NCI-H1048 (cell line): Measurements from ENCODE around the gene PLEKHA3.

Experiments used
- DNase-seq: peaks from one replicate; lab custom pipeline; 2025; lab: John Stamatoyannopoulos, UW

The PLEKHA3 gene

DNA sequence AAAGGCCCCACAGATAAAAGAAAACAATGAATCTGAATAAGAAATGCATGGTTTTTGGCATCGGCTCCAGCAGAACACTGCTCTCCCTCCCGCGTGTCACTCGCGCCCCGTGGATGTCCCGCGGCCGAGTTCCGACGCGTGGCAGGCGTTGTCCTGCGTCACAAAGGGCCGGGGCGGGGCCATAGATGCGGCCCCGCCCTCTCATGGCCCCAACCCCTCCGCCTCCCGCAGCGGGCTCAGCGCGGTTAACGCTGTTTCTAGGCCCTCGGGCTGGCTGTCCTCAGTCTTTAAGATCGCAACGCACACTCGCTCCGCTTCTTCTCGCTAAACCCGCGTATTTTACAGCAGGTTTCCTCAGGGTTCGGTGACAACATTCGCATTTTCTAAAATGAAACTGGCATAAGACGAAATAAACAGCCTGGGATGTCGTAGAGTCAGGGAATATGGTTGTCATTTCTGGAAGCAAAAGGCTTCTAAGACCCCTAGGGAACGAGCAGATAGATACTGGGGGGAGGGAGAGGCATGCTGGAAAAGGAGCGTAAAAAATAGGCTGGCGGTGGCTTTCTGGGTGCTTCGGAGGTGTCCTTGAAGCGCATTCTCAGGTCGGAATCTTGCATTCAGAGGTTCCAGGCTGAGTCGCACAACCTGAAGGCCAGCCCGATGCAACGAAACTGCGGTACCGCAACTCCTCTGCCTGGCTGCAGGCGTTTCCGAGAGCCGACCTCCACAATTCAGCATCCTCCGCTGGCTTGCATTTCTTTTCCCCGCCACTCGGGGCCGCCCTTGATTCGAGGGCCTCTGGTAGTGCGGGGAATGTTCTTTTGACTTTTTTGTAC, 1.6 kb upstream of the PLEKHA3 start, which contains the start of gene FKBP7:
Gene FKBP7, minus strand, starts transcription at position 162 of the 836 bp plus-strand sequence. Its CDS starts 101 bp downstream, at position 61.
- peak; percentile 53 for DNase-seq

DNA sequence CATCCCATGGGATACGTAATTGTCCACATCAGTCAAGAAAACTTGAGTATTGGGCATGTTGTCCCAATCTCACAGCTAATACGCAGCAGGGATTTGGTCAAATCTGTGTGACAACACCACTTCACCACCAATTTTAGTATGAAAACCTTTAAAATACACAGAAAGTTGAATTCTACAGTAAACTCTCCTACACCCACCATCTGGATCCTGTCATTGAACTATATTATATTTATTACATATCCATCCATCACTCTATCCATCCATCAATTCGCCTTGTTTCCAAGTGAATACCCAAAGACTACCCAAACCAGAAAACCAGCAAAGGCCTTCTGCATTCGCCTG, 1.0 kb upstream of the PLEKHA3 start:
- DNase-seq: no peak

DNA sequence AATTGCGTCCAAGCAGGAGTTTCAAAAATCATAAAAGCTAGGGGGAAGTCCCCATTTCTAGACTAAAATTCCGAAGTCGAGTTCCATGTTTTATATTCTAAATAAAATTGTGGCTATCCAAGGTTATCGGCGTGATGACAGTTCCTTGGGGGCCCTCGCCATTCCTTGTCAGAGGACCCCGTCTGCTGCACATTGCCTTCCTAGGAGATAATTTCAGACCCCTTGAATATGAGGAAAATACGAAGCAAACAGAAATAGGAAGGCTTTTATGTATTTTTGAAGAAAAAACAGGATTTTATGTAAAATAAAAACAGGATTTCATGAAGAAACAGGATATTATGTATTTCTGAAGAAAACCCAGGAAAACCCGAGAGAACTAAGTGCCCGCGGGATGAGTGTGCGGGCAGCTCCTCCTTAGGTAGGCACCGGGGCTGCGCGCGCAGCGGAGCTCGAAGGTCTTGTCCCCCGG, 465 bp upstream of the PLEKHA3 start:
- no peak for DNase-seq

DNA sequence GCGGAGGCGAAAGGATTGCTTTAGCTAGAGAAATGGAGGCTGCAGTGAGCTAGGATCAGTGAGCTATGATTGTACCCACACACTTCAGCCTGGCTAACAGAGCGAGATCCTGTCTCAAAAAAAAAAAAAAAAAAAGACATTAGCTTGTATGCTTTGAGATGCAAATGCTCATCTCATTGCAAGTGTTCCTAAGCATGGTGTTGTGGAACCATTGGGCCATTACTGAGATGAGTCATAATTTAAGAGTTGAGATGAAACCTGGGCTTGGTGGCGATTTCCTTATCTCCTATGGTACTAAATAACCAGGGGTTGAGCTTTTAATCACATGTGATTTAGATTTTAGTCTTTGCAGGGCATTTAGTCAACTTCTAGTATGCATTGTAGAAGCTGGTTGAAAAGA, 2.2 kb downstream of the PLEKHA3 start:
- DNase-seq: no peak

DNA sequence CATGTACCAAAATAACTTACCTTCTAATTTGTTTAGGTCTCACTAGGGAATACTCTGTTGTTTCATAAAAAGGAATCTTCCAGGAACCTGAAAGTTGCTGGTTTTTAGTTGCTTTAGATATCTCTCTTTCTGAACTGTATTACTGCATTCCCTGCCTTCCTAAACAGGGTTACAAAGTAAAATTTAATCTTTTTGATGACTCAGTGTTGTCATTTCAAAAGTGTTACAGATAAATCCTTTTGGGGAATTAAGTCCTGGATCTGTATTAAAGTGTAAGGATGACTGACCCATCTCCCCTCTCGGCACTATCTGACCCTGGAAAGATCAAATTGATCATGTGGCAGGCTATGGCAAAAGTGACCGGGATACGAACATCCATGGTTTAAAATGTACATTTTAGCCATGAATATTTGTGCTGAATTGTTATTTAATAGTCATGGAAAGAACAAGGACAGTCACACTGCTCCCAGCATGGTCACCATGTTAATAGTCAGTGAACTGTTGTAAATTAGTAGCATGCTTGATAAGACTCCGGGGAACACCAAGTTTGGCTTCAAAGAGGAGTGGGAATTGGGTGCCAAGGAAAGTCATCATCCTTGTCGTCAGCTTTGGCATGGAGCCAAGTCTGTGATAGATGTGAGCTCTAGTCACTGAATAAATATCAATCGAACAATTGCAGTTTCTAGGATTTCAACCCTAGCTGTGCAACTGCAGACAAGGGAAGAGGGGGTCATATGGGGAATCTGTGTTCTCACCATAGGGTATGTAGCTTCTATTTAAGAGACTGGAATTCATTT, 4.2 kb downstream of the PLEKHA3 start:
- no peak for DNase-seq

DNA sequence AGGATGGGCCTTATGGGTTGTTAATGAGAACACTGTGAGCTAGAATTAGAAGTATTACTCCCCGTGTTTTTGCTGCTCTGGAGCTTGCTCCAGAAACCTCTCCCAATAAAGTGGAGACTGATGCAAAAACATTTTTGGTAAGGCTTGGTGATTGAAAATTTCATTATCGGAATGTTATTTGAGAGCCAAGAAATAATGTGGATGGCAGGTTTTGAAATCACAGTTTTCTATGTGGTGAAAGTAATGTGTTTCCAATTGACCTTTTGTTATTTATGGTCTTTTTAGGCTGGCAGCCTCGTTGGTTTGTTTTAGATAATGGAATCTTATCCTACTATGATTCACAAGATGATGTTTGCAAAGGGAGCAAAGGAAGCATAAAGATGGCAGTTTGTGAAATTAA, 5.1 kb downstream of the PLEKHA3 start:
- no peak for DNase-seq

DNA sequence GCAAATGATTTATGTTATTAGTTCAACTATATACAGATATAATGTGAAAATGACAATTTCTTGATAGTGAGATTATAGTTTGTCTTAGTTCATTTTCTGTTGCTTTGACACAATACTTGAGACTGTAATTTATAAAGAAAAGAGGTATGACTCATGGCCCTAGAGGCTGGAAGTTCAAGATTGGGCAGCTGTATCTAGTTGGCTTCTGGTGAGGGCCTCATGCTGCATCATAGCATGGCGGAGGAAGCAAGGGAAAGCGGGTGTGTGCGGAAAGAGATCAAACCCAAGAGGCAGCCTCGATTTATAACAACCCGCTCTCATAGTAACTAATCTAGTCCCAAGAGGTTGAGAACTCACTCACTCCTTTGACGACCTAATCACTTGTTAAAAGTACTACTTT, 11.4 kb downstream of the PLEKHA3 start:
- DNase-seq: no peak

DNA sequence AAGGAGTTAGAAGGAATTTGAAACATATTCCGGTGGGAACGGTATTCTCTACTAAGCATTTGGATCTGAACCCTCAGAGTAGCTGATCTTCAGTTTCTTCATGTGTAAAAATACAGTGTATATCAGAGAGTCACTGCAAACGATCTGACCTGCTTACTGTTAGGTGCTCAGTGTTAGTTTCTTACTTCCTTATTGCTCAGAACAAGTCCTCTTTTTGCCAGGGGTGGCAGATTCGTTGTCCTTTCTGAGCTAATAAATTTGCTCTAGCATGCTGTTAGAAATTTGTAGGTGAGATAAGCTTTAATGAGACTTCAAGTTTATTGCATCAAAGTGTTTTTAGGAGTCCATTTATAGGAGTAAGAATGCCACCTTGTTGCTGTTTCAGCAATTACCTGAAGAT, 15.8 kb downstream of the PLEKHA3 start:
- no peak for DNase-seq

DNA sequence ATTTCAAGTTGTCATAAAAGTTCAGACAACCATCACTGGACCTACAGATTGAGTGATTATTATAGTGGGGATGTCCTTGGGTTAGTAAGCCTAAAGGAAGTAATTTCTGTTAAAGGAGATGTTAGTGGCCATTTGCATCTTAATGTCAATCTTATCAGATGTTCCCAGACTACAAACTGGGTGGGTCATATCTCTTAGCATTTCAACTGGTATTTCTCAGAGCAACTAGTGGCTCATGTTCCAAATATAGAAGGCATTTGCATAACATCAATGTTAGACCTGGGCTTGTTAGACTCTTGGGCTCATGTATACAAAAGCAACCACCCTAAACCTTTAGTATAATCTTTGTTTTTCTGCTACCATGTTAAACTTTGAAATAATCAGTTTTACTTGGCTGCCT, 17.9 kb downstream of the PLEKHA3 start:
- DNase-seq: no peak

DNA sequence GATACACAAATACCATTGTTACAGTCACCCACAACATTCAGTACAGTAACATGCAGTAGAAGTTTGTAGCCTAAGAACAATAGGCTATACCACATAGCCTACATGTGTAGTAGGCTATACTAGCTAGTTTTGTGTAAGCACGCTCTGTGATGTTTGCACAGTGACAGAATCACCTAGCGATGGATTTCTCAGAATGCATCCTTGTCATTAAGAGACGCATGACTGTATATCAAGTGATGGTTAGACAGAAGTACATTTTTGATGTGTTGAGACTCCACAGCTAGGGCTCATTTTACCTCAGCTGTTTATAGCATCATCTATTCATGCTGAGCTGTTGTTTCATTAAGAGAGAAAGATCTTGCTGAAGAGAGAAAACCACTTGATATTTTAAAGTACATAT, 19.4 kb downstream of the PLEKHA3 start:
- no peak for DNase-seq

DNA sequence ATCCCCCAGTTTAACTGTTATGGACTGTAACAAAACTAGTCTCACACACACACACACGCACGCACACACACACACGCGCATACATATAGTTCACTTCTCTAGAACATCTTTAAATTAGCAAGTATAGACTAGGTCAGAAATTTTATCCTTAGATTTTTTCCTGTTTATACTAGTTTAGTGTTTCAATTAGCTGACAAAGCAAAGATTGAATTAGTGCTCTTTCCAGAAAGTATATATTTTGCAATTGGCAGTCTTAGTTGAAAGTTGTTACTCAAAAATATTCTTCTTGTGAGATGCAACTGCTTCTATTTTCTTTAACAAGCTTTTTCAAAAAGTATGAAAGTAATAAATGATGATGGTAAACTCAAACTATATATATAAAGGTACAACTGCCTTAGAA, 22.5 kb downstream of the PLEKHA3 start:
- no peak for DNase-seq

DNA sequence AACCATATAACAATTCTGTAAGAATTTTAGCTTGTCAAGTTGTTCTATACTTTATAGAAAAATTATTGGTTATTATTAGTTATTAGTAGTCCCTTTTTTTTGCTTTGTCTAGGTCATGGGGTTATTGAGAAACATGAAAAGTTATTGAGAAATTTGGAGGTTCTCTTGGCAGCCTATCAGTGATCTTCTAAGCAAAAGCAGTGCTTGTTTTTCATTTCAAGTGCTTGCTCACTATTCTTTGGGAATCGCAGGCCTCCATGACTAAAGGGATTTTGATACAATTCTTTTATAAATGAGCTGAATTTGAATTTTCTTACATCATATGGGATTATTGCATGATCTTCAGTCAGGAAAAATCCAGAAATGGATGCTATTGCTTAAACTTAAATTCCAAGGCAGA, 25.8 kb downstream of the PLEKHA3 start:
- DNase-seq: no peak

DNA sequence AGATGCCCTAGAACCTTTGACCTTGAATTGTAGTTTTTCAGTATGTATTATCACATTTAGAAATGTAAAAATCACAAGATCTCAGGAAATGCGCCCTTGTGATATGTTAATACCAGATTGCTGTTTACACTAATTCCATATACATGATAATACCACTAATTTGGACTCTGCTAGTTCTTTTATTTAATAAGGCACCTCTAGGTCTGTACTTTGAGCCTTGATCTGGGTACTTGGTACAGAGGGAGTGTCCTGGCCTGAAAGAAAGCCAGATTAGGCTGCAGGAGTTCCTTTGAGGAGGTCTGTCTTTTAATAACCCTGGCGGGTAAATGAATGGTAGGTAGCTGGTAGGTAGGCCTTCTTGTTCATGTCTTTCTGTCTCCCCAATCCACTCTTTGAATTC, 26.3 kb downstream of the PLEKHA3 start:
- DNase-seq: no peak

DNA sequence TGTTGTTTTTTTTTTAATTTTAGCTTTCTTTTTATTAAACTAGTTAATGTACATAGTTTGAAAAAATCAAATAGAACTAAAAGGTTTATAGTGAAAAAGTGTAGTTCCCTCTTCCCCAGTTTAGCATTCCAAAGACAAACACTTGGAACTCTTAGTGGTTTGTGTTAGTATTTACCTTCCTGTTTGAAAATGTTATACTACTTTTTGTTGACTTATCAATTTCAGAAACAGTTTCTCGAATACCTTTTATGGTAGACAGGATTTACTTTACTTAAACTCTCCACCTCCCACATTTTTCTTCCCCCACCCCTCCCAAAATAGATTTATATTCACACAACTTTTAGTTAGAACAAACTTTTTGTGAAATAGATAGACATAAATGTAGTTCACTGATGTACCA, 26.7 kb downstream of the PLEKHA3 start:
- no peak for DNase-seq

DNA sequence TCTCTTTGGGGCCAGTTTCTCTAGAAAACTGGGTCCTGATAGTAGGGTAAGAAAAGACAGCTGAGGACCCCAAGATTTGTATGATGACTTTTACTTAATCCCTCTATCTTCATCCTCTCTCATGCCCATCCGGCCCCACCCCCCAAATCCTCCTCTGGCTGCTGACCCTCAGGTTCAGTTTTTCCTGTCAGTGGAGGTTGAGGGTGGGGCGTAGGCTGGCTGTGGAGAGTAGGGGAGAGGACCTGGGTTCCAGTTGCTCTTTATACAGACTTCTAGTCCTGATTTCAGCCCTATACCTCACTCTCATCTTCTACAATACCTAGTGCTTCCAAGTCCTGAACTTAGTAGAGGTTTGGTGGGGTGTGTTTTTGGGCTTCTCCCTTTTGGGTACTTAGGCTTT, 28.4 kb downstream of the PLEKHA3 start:
- no peak for DNase-seq

DNA sequence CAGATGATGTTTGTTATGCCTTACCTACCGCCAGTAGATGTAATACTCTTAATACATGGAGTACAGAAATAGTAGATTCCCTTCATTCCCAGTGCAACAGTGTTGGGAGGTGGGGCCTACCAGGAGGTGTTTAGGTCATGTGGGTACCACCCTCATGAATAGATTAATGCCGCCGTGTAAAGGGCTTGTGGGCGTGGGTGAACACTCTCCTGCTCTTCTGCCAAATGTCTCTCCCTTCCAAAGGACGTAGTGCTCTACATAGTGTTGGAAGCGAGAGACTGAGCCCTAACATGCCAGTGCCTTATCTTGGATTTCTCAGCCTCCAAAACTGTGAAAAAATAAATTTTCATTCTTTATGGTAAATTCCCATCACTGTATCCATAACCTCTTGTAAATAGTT, 30.1 kb downstream of the PLEKHA3 start:
- DNase-seq: no peak

DNA sequence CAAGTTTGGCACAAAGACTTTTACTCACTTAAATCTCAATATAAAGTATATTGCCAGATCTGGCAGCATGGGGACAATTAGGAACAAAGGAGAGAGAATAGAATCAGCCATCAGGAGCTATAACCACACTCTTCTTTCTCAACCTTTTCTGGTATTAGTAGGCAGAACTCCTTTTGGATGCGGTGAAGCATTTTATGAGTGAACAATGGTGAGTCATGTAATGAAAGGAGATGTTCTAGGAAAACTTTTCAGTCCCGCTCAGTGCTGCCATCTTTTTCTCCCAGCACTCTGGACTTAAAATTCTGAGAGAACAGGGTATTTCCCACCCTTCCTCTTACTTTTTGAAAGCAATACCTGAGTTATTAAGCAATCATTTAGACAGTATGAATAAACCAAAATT, 32.2 kb downstream of the PLEKHA3 start:
- no peak for DNase-seq

DNA sequence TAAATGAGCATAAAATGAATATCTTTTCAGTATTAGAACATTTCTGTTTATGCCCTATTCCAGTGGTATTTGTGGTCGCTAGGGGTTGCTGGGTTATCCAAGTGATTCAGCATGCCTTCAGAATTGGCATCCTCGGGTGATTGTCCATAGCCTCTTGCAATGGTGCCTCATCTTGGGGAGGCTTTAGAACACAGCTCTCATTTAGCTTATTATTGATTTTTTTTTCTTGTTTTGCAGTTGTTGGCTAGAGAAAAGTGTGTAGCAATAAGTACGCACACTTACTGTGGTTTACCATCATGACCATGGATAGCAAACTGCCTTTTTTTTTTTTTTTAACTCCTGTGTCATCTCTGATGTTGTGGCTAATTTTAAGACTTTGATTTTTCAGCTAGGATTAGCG, 33.6 kb downstream of the PLEKHA3 start:
- DNase-seq: no peak

DNA sequence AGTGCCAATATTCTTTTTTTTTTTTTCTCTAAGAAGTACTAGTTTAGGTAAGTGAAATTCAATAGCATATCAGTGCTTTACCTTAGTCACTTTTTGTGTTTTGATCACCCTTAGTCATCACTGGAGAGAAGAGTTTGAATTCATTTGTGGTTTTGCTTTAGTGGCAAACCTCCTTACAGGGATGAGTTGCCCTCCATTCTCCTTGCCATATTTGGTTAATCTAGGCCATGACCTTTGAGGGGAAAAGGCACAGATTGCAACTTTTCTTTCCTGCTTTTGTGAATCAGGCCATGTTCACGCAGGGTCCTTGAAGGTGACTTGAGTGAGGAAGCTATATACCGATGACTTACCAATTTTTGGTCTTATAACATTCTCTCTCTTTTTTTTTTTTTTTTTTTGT, 34.4 kb downstream of the PLEKHA3 start:
- DNase-seq: no peak

DNA sequence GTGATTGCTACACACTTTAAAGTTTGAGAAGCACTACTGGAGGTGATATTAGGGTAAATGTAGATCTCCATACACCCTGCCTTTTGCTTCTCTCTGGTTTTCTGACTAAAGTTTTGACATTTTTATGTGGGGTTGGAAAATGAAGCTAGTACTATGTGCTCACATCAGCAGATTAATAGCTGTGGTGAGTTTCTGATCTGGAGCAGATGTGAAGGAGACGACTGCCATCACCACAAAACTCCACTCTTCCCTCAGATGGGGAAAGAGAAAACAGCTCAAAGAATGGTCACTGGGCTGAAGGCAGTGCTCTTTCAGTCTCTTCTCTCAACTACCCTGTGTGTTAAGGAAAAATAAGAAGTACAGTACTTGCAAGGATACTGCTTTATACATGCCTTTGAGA, 37.2 kb downstream of the PLEKHA3 start:
- DNase-seq: no peak

DNA sequence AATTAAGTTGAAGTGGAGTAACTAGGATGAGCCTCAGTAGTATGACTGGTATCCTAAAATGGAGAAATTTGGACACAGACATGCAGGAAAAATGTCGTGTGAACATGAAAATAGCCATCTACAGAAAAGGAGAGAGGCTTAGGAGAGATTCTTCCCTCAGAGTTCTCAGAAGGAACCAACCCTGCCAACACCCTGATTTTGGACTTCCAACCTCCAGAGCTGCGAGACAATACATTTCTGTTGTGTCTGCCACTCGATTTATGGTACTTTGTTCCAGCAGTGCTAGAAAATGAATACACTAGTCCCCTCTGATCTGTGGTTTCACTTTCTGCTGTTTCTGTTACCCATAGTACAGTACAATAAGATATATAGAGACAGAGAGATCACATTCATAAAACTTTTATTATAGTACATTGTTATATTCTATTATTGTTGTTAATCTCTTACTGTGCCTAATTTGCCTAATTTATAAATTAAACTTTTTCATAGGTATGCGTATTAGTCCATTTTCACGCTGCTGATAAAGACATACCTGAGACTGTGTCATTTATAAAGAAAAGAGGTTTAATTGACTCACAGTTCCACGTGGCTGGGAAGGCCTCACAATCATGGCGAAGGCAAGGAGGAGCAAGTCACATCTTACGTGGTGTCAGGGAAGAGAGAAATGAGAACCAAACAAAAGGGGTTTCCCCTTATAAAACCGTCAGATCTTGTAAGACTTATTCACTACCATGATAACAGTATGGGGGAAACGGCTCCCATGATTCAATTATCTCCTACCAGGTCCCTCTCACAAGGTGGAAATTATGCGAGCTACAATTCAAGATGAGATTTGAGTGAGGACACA, 41.3 kb downstream of the PLEKHA3 start:
- no peak for DNase-seq

DNA sequence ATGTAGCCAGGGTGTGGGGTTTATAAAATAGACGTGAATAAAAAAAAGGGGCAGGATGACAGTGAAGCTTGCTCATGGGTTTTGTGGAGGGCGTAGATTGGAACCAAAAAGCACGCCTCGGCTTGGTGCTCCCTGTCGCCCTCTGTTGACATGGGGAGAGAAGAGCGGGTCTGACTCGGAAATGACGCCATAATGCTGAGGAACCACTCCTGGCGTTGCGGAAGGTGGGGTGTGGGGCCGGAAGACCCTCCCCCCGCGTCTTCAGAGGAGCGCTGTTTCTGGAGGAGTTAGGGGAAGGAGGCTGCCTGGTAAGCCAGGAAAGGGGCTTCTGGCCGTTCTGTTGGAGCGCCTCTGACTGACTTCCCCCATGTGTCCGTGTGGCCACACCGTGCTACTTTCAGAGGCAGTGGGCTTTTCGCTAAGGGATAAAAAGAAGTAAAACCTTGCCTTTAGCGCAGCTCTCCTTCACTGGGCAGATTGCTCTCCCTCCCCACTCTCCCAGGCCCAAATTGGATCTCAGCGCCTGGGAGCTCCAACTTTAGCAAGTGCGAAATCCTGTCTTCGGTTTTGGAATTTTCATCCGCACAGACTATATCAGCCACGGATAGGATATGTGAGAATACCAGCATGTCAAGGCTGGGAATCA, 42.8 kb downstream of the PLEKHA3 start:
- DNase-seq: peak; percentile 68
